Esophagus muscularis mucosa (tissue), 4 donors: Measurements from ENCODE around the gene COL5A1. TPM values are rescaled to one million over a fixed set of nuclear protein-coding genes. Genes with fewer than 3 reads are reported as not detected.

Experiments used
- DNase-seq: peaks from one replicate; pipeline ENCODE4 v3.0.0-alpha.2; 2017; ENCODE audit errors: extremely low spot score
- H3K27ac ChIP-seq, 4 donors: fragments of 200-600 bp; sonication (generic); replicated peaks in 1 of 4; 1 replicate in 3 of 4; 2 replicates in 1 of 4; pipeline ENCODE4 v1.5.1; 2016 to 2019; ENCODE audit warnings: mild to moderate bottlenecking in 1 of 4
- H3K27me3 ChIP-seq, 4 donors: fragments of 200-600 bp; sonication (generic); one replicate each; pipeline versions ENCODE4 v1.5.1 to v1.6.0; 2016 to 2019
- H3K36me3 ChIP-seq, 4 donors: fragments of 200-600 bp; sonication (generic); one replicate each; pipeline ENCODE4 v1.5.1; 2016 to 2019
- H3K4me1 ChIP-seq, 4 donors: fragments of 200-600 bp; sonication (generic); one replicate each; pipeline ENCODE4 v1.5.1; 2016 to 2019
- H3K4me3 ChIP-seq, 4 donors: fragments of 200-600 bp; sonication (generic); 1 replicate in 2 of 4; 2 replicates in 2 of 4; pipeline ENCODE4 v1.5.1; 2016 to 2019; ENCODE audit warnings: mild to moderate bottlenecking in 4 of 4, moderate library complexity in 1 of 4
- H3K9me3 ChIP-seq, 4 donors: fragments of 200-600 bp; sonication (generic); 1 replicate in 3 of 4; 2 replicates in 1 of 4; pipeline ENCODE4 v1.5.1; 2016 to 2019
- CTCF ChIP-seq, 3 experiments: fragments of 200-600 bp in 2 of 3; fragments of 450-650 bp in 1 of 3; sonication (generic) in 2 of 3; IDR thresholded peaks; one replicate each; pipeline ENCODE4 v1.5.1; 2017 to 2019; ENCODE audit warnings: antibody characterized with exemption in 3 of 3, mild to moderate bottlenecking in 2 of 3, moderate library complexity in 1 of 3
- EP300 ChIP-seq: sonication (generic); formaldehyde crosslinking; IDR thresholded peaks from one replicate; pipeline ENCODE4 v1.6.1; 2017; ENCODE audit warnings: antibody characterized with exemption
- POLR2A ChIP-seq: fragments of 450-650 bp; IDR thresholded peaks from one replicate; pipeline ENCODE4 v1.6.1; 2017; ENCODE audit warnings: antibody characterized with exemption, moderate library complexity, mild to moderate bottlenecking, low read depth
- POLR2AphosphoS5 ChIP-seq, 2 donors: sonication (generic); formaldehyde crosslinking; IDR thresholded peaks; one replicate each; pipeline ENCODE4 v1.6.1; 2017; ENCODE audit warnings: antibody characterized with exemption in 2 of 2
- WGBS: methylation state at CpG from one replicate; pipeline ENCODE4 v1.1.5; 2018; 5-methylcytosine and 5-hydroxymethylcytosine counted together
- intact Hi-C: fragments of 100-400 bp; cut with DNase I; formaldehyde crosslinking; loops from one replicate; pipeline ENCODE4 v1.15.1; 2023
- total RNA-seq, 4 donors: library from RNA; depleted of rRNA; stranded (reverse); fragments of >200 nt; gene quantifications; one replicate each; pipeline versions ENCODE4 v1.1.0 to v1.2.1, GENCODE V29; 2016

The COL5A1 gene
- total RNA-seq, 4 donors from 2014 or later, result 36.0 to 89.5 (median 56.4) TPM

- intact Hi-C loops, result loop anchor here (10.0 kb wide), 1 partner anchor 573 kb away; no protein-coding TSS in a partner anchor
- Histone ChIP-seq H3K4me3 (no peak overlapping the region), H3K36me3 (peaks cover 9 to 88% (median 55%) of the 10 kb centered on the region in 4 donors)
These were observed 106.4 kb downstream of the COL5A1 start for GRCh38 chr9:134747951-134748489.

GRCh38 chr9:134748591-134748990, 107.0 kb downstream of the COL5A1 start:
- H3K36me3 ChIP-seq, result peaks cover 9 to 87% (median 57%) of the 10 kb centered on the region in 4 donors
- WGBS, result 57% methylated on average over 8 of the region's 8 CpGs
- TF ChIP-seq POLR2A, result no peak
- no peak for TF ChIP-seq POLR2AphosphoS5 (IDR thresholded peaks at IDR 0.05)
- TF ChIP-seq EP300, result no peak
- TF ChIP-seq CTCF (IDR thresholded peaks at IDR 0.05), result no peak

More at GRCh38 chr9:134747951-134748489, 106.4 kb downstream of the COL5A1 start:
- Histone ChIP-seq H3K9me3 (no peaks in the 10 kb centered on the region), H3K27ac (no peak overlapping the region), H3K27me3 (no peaks in the 10 kb centered on the region), H3K4me1 (peaks cover 0 to 13% (median 2%) of the 10 kb centered on the region in 4 donors)
- TF ChIP-seq POLR2AphosphoS5 (IDR thresholded peaks at IDR 0.05) (no peak), POLR2A (no peak), EP300 (no peak), CTCF (IDR thresholded peaks at IDR 0.05) (no peak)
- DNase-seq, result no peak
- 71% methylated on average over 1 of the region's 1 CpG for WGBS

GRCh38 chr9:134750450-134751155, 109.0 kb downstream of the COL5A1 start:
- no peaks in the 10 kb centered on the region for H3K27me3 ChIP-seq
- no peaks in the 10 kb centered on the region for H3K9me3 ChIP-seq
- peaks cover 0 to 13% (median 2%) of the 10 kb centered on the region in 4 donors for H3K4me1 ChIP-seq
- no peak overlapping the region for H3K27ac ChIP-seq
- WGBS, result 86% methylated on average over 18 of the region's 21 CpGs
- no peak overlapping the region for H3K4me3 ChIP-seq
- no peak for DNase-seq
- no peak for TF ChIP-seq POLR2AphosphoS5 (IDR thresholded peaks at IDR 0.05)
- no peak for TF ChIP-seq EP300
- intact Hi-C loops, result no loop called here
- H3K36me3 ChIP-seq, result peaks cover 9 to 90% (median 55%) of the 10 kb centered on the region in 4 donors

More at GRCh38 chr9:134748591-134748990, 107.0 kb downstream of the COL5A1 start:
- H3K27ac ChIP-seq, result no peak overlapping the region
- H3K27me3 ChIP-seq, result no peaks in the 10 kb centered on the region
- no peak for DNase-seq
- intact Hi-C loops, result loop anchor here (10.0 kb wide), 1 partner anchor 574 kb away; no protein-coding TSS in a partner anchor
- H3K4me1 ChIP-seq, result peaks cover 0 to 13% (median 2%) of the 10 kb centered on the region in 4 donors
- no peaks in the 10 kb centered on the region for H3K9me3 ChIP-seq
- no peak overlapping the region for H3K4me3 ChIP-seq

GRCh38 chr9:134751622-134752021, 110.0 kb downstream of the COL5A1 start:
- 87% methylated on average over 5 of the region's 5 CpGs for WGBS
- Histone ChIP-seq H3K4me1 (peaks cover 0 to 13% (median 2%) of the 10 kb centered on the region in 4 donors), H3K27ac (no peak overlapping the region), H3K9me3 (no peaks in the 10 kb centered on the region), H3K27me3 (no peaks in the 10 kb centered on the region), H3K36me3 (peaks cover 9 to 91% (median 52%) of the 10 kb centered on the region in 4 donors), H3K4me3 (no peak overlapping the region)
- intact Hi-C loops, result no loop called here
- TF ChIP-seq POLR2AphosphoS5 (IDR thresholded peaks at IDR 0.05), result no peak
- TF ChIP-seq CTCF (IDR thresholded peaks at IDR 0.05), result no peak
- no peak for TF ChIP-seq EP300
- TF ChIP-seq POLR2A, result no peak
- no peak for DNase-seq

GRCh38 chr9:134752471-134753168, 111.0 kb downstream of the COL5A1 start:
- intact Hi-C loops, result no loop called here
- H3K27me3 ChIP-seq, result no peaks in the 10 kb centered on the region
- WGBS, result 85% methylated on average over 14 of the region's 16 CpGs
- H3K27ac ChIP-seq, result no peak overlapping the region
- TF ChIP-seq POLR2AphosphoS5 (IDR thresholded peaks at IDR 0.05), result no peak
- TF ChIP-seq EP300, result no peak
- TF ChIP-seq CTCF (IDR thresholded peaks at IDR 0.05), result no peak
- DNase-seq, result no peak
- H3K36me3 ChIP-seq, result peaks cover 5 to 91% (median 49%) of the 10 kb centered on the region in 4 donors
- no peak overlapping the region for H3K4me3 ChIP-seq
- H3K9me3 ChIP-seq, result no peaks in the 10 kb centered on the region
- H3K4me1 ChIP-seq, result peaks cover 0 to 13% (median 2%) of the 10 kb centered on the region in 4 donors
